GM23338 (cell line): ENCODE results near the gene TAF4. TPM values are rescaled to one million over a fixed set of nuclear protein-coding genes. Genes with fewer than 3 reads are reported as not detected.

Source experiments
- ATAC-seq: fragments of 200-7000 bp; cut with Tn5 transposase; 3 replicates; pipeline ENCODE4 v1.9.1; 2020
- DNase-seq: peaks from one replicate; pipeline ENCODE4 v3.0.0-alpha.2; 2015; ENCODE audit warnings: low spot score
- H2AFZ ChIP-seq: fragments of 200-600 bp; sonication (generic); 2 replicates; pipeline ENCODE4 v1.8.0; 2016; ENCODE audit warnings: antibody characterized with exemption, mild to moderate bottlenecking, moderate library complexity
- H3F3A ChIP-seq: fragments of 200-600 bp; sonication (generic); replicated peaks from 2 replicates; pipeline ENCODE4 v1.8.0; 2017; ENCODE audit warnings: antibody characterized with exemption, mixed run types, low read depth
- H3K27ac ChIP-seq: fragments of 200-600 bp; sonication (generic); 2 replicates; pipeline ENCODE4 v1.6.1; 2016; ENCODE audit warnings: low read depth
- H3K27me3 ChIP-seq: fragments of 200-600 bp; sonication (generic); 2 replicates; pipeline ENCODE4 v1.8.0; 2016; ENCODE audit warnings: mild to moderate bottlenecking, mixed run types, moderate library complexity; ENCODE audit not compliant: insufficient read depth
- H3K36me3 ChIP-seq: fragments of 200-600 bp; sonication (generic); 2 replicates; pipeline ENCODE4 v1.8.0; 2016; ENCODE audit warnings: mild to moderate bottlenecking; ENCODE audit not compliant: insufficient read depth
- H3K4me1 ChIP-seq: fragments of 200-600 bp; sonication (generic); 2 replicates; pipeline ENCODE4 v1.8.0; 2016; ENCODE audit warnings: mild to moderate bottlenecking, moderate library complexity; ENCODE audit not compliant: insufficient read depth
- H3K4me2 ChIP-seq: fragments of 200-600 bp; sonication (generic); 2 replicates; pipeline ENCODE4 v1.7.1; 2017; ENCODE audit warnings: mixed run types
- H3K4me3 ChIP-seq: fragments of 200-600 bp; sonication (generic); 2 replicates; pipeline ENCODE4 v1.6.1; 2016; ENCODE audit warnings: mixed run types
- H3K79me2 ChIP-seq: fragments of 200-600 bp; sonication (generic); replicated peaks from 2 replicates; pipeline ENCODE4 v1.8.0; 2017; ENCODE audit warnings: mild to moderate bottlenecking; ENCODE audit not compliant: insufficient read depth
- H3K9me2 ChIP-seq: fragments of 200-600 bp; sonication (generic); 2 replicates; pipeline ENCODE4 v1.8.0; 2017; ENCODE audit not compliant: insufficient read depth
- H4K20me1 ChIP-seq: fragments of 200-600 bp; sonication (generic); replicated peaks from 2 replicates; pipeline ENCODE4 v1.8.0; 2017; ENCODE audit warnings: mild to moderate bottlenecking; ENCODE audit not compliant: insufficient read depth
- H3K27ac Mint-ChIP-seq: 2 replicates; pipeline ENCODE4 v1.8.0; 2020; ENCODE audit warnings: inconsistent platforms, mild to moderate bottlenecking, moderate library complexity, mixed read lengths
- H3K27me3 Mint-ChIP-seq: 3 replicates; pipeline ENCODE4 v1.8.0; 2022; ENCODE audit warnings: low read depth, mild to moderate bottlenecking, moderate library complexity, mixed read lengths, inconsistent platforms; ENCODE audit not compliant: insufficient read depth, poor library complexity
- H3K36me3 Mint-ChIP-seq: 3 replicates; pipeline ENCODE4 v1.8.0; 2021; ENCODE audit warnings: low read depth, mild to moderate bottlenecking, inconsistent platforms, moderate library complexity, mixed read lengths
- H3K4me1 Mint-ChIP-seq: 3 replicates; pipeline ENCODE4 v1.8.0; 2020; ENCODE audit warnings: mild to moderate bottlenecking, inconsistent platforms, mixed read lengths
- H3K4me3 Mint-ChIP-seq: 3 replicates; pipeline ENCODE4 v1.8.0; 2021; ENCODE audit warnings: moderate library complexity, mild to moderate bottlenecking, inconsistent platforms, mixed read lengths
- H3K9me3 Mint-ChIP-seq: 3 replicates; pipeline ENCODE4 v1.8.0; 2020; ENCODE audit warnings: moderate library complexity, mild to moderate bottlenecking, inconsistent platforms, mixed read lengths
- CREB1 ChIP-seq: fragments of 250-450 bp; sonication (Bioruptor Pico); IDR thresholded peaks from 2 replicates; pipeline ENCODE4 v1.5.0; 2020; ENCODE audit warnings: low read depth, mild to moderate bottlenecking, moderate library complexity
- CTCF ChIP-seq, 2 experiments: fragments of 200-600 bp in 1 of 2; sonication (generic) in 1 of 2; conservative IDR thresholded peaks; 2 replicates each; pipeline versions ENCODE4 v1.5.1 to v1.6.1; 2016 to 2017; ENCODE audit warnings: antibody characterized with exemption in 2 of 2, low read depth in 2 of 2, mild to moderate bottlenecking in 2 of 2, moderate library complexity in 1 of 2
- EZH2phosphoT487 ChIP-seq: fragments of 200-600 bp; sonication (generic); IDR thresholded peaks from one replicate; pipeline ENCODE4 v1.8.1; 2018; ENCODE audit warnings: antibody characterized with exemption; ENCODE audit not compliant: unreplicated experiment
- POLR2AphosphoS5 ChIP-seq: IDR thresholded peaks from 2 replicates; pipeline ENCODE4 v1.6.1; 2016; ENCODE audit warnings: antibody characterized with exemption, low read depth
- ZNF114 ChIP-seq: fragments of 250-450 bp; sonication (Bioruptor Pico); IDR thresholded peaks from 2 replicates; pipeline ENCODE4 v1.5.0; 2020; ENCODE audit warnings: mild to moderate bottlenecking, moderate library complexity
- ZNF462 ChIP-seq: fragments of 250-450 bp; sonication (Bioruptor Pico); IDR thresholded peaks from 2 replicates; pipeline ENCODE4 v1.5.0; 2020; ENCODE audit warnings: mild to moderate bottlenecking, moderate library complexity
- polyA plus RNA-seq: library from polyadenylated mRNA; unstranded; fragments of >200 nt; fragmentation: Nextera tagmentation; extraction: Ambion mirVana; gene quantifications from 2 replicates; pipeline ENCODE4 v1.2.1, GENCODE V29; 2016
- total RNA-seq: library from RNA; depleted of rRNA; stranded (reverse); fragments of >200 nt; shearing (Covaris generic); gene quantifications from 2 replicates; pipeline ENCODE4 v1.2.3, GENCODE V29; 2014

TAF4 gene
- total and polyA plus RNA-seq, 2 experiments from 2014 or later: 7.2 to 60.0 TPM

- H3K36me3 ChIP-seq: no peaks in the 10 kb centered on the region
- Mint-ChIP-seq H3K27me3 (peaks cover 7% of the 10 kb centered on the region), H3K4me1 (no peaks in the 10 kb centered on the region), H3K27ac (no peak overlapping the region), H3K9me3 (peaks cover 4% of the 10 kb centered on the region), H3K36me3 (peaks cover 7% of the 10 kb centered on the region; the same call in 2 of the 3 replicates), H3K4me3 (no peak overlapping the region)
- H3K9me2 ChIP-seq: no peaks in the 10 kb centered on the region
- ATAC-seq (no peak), DNase-seq (no peak)
- no peak overlapping the region for H3K27ac ChIP-seq
- H3K4me2 ChIP-seq: no peak overlapping the region
- H3K4me3 ChIP-seq: no peak overlapping the region
- no peak overlapping the region for H2AFZ ChIP-seq
- no peaks in the 10 kb centered on the region for H3F3A ChIP-seq
- no peaks in the 10 kb centered on the region for H4K20me1 ChIP-seq
- TF ChIP-seq ZNF114: no peak
- TF ChIP-seq POLR2AphosphoS5: no peak
- no peak for TF ChIP-seq CREB1 (CRISPR knock-in tag)
- TF ChIP-seq EZH2phosphoT487: no peak
- no peak for TF ChIP-seq CTCF (conservative IDR thresholded peaks at IDR 0.05; ENCODE audit: low read depth in 2 of 2)
- TF ChIP-seq ZNF462: no peak
- H3K79me2 ChIP-seq: no peaks in the 10 kb centered on the region
- no peaks in the 10 kb centered on the region for H3K27me3 ChIP-seq
- H3K4me1 ChIP-seq: no peaks in the 10 kb centered on the region
These were observed 138.4 kb downstream of the TAF4 start for GRCh38 chr20:61927193-61927825.
